CD14-positive monocyte (primary cell): ENCODE data around the gene BACH2. TPM values are rescaled to one million over a fixed set of nuclear protein-coding genes. Genes with fewer than 3 reads are reported as not detected.

Source experiments
- DNase-seq, 3 donors: peaks; one replicate each; pipeline ENCODE4 v3.0.0-alpha.2; 2011 to 2022
- H2AFZ ChIP-seq: 2 replicates; pipeline ENCODE4 v1.6.0; 2012; ENCODE audit warnings: mild to moderate bottlenecking, low read depth, low read length, inconsistent platforms; ENCODE audit not compliant: insufficient read depth, poor library complexity, severe bottlenecking
- H3K27ac ChIP-seq, 2 donors: 1 replicate in 1 of 2; 2 replicates in 1 of 2; pipeline ENCODE4 v1.5.1; 2012 to 2013; ENCODE audit warnings: low read length in 2 of 2, control low read depth in 1 of 2, inconsistent platforms in 1 of 2, low read depth in 1 of 2, mild to moderate bottlenecking in 1 of 2
- H3K27me3 ChIP-seq, 2 donors: one replicate each; pipeline versions ENCODE4 v1.6.0 to v1.6.1; 2011 to 2013; ENCODE audit warnings: low read length in 2 of 2; ENCODE audit not compliant: control insufficient read depth in 2 of 2, insufficient read depth in 2 of 2
- H3K36me3 ChIP-seq, 2 donors: replicated peaks in 1 of 2; 1 replicate in 1 of 2; 2 replicates in 1 of 2; pipeline versions ENCODE4 v1.5.1 to v1.6.1; 2012 to 2013; ENCODE audit warnings: low read length in 2 of 2, control low read depth in 1 of 2, inconsistent platforms in 1 of 2, mild to moderate bottlenecking in 1 of 2; ENCODE audit not compliant: insufficient read depth in 2 of 2, control insufficient read depth in 1 of 2
- H3K4me1 ChIP-seq, 2 donors: 1 replicate in 1 of 2; 2 replicates in 1 of 2; pipeline versions ENCODE4 v1.5.1 to v1.6.1; 2012 to 2013; ENCODE audit warnings: low read length in 2 of 2, control low read depth in 1 of 2, inconsistent platforms in 1 of 2, mild to moderate bottlenecking in 1 of 2, moderate library complexity in 1 of 2; ENCODE audit not compliant: insufficient read depth in 2 of 2, control insufficient read depth in 1 of 2
- H3K4me2 ChIP-seq: replicated peaks from 2 replicates; pipeline ENCODE3; 2012; ENCODE audit warnings: low read length, moderate library complexity, mild to moderate bottlenecking; ENCODE audit not compliant: poor library complexity, severe bottlenecking; ENCODE audit errors: extremely low read depth
- H3K4me3 ChIP-seq, 3 experiments: fragments of 200-600 bp in 1 of 3; sonication (generic) in 1 of 3; replicated peaks in 1 of 3; 1 replicate in 2 of 3; 2 replicates in 1 of 3; pipeline ENCODE4 v1.5.1; 2011 to 2013; ENCODE audit warnings: low read length in 3 of 3, mild to moderate bottlenecking in 3 of 3, control low read depth in 2 of 3, low read depth in 2 of 3, inconsistent platforms in 1 of 3, moderate library complexity in 1 of 3
- H3K79me2 ChIP-seq: 2 replicates; pipeline ENCODE4 v1.6.0; 2012; ENCODE audit warnings: mild to moderate bottlenecking, control low read depth, inconsistent platforms, low read length, moderate library complexity; ENCODE audit not compliant: insufficient read depth
- H3K9ac ChIP-seq: 2 replicates; pipeline ENCODE4 v1.6.0; 2017; ENCODE audit warnings: low read length, mild to moderate bottlenecking; ENCODE audit not compliant: insufficient read depth, poor library complexity, severe bottlenecking
- H3K9me3 ChIP-seq, 2 donors: replicated peaks in 1 of 2; 1 replicate in 1 of 2; 2 replicates in 1 of 2; pipeline versions ENCODE4 v1.5.1 to v1.6.1; 2012 to 2013; ENCODE audit warnings: low read length in 2 of 2, control low read depth in 1 of 2; ENCODE audit not compliant: control insufficient read depth in 1 of 2, insufficient read depth in 1 of 2
- H4K20me1 ChIP-seq: 2 replicates; pipeline ENCODE4 v1.6.0; 2012; ENCODE audit warnings: mild to moderate bottlenecking, low read length, control low read depth, moderate library complexity; ENCODE audit not compliant: insufficient read depth
- H3K27ac Mint-ChIP-seq, 7 donors: one replicate each; pipeline ENCODE4 v1.8.0; 2020; ENCODE audit warnings: mild to moderate bottlenecking in 7 of 7, mixed read lengths in 7 of 7, moderate library complexity in 6 of 7, inconsistent platforms in 2 of 7
- H3K27me3 Mint-ChIP-seq, 3 donors: one replicate each; pipeline ENCODE4 v1.8.0; 2021 to 2022; ENCODE audit warnings: low read depth in 3 of 3, mild to moderate bottlenecking in 3 of 3, mixed read lengths in 3 of 3, moderate library complexity in 3 of 3, inconsistent platforms in 1 of 3
- H3K36me3 Mint-ChIP-seq, 2 donors: one replicate each; pipeline ENCODE4 v1.8.0; 2020; ENCODE audit warnings: mixed read lengths in 2 of 2, inconsistent platforms in 1 of 2, mild to moderate bottlenecking in 1 of 2
- H3K4me1 Mint-ChIP-seq: one replicate; pipeline ENCODE4 v1.8.0; 2020; ENCODE audit warnings: mild to moderate bottlenecking, mixed read lengths
- H3K4me3 Mint-ChIP-seq, 2 donors: one replicate each; pipeline ENCODE4 v1.8.0; 2020; ENCODE audit warnings: mild to moderate bottlenecking in 2 of 2, mixed read lengths in 2 of 2, moderate library complexity in 1 of 2
- H3K9me3 Mint-ChIP-seq, 7 donors: one replicate each; pipeline ENCODE4 v1.8.0; 2020 to 2022; ENCODE audit warnings: mixed read lengths in 7 of 7, mild to moderate bottlenecking in 6 of 7, moderate library complexity in 6 of 7, inconsistent platforms in 2 of 7
- CTCF ChIP-seq: fragments of 200-600 bp; IDR thresholded peaks from one replicate; pipeline ENCODE4 v1.8.0; 2022; ENCODE audit warnings: antibody characterized with exemption, mild to moderate bottlenecking
- WGBS: methylation state at CpG from one replicate; pipeline ENCODE4 v1.1.5; 2013; ENCODE audit warnings: missing lambda C conversion rate; ENCODE audit not compliant: insufficient coverage; 5-methylcytosine and 5-hydroxymethylcytosine counted together
- intact Hi-C, 2 donors: fragments of 100-400 bp; cut with micrococcal nuclease; formaldehyde crosslinking; loops; one replicate each; pipeline versions ENCODE4 v1.15.0 to v1.15.1; 2023
- polyA plus RNA-seq, 3 donors: library from polyadenylated mRNA; depleted of rRNA in 1 of 3; unstranded in 2 of 3; stranded (reverse) in 1 of 3; fragments of 300-500 nt in 2 of 3; fragments of >200 nt in 1 of 3; fragmentation: Illumina TruSeq in 2 of 3; gene quantifications; 1 replicate in 2 of 3; 2 replicates in 1 of 3; pipeline ENCODE4 v1.2.3, GENCODE V29; 2012 to 2021

BACH2 gene
- polyA plus RNA-seq, 3 donors, result 0.04 to 0.09 (median 0.05) TPM

GRCh38 chr6:89938014-89938413, 358.6 kb downstream of the BACH2 start:
- no peaks in the 10 kb centered on the region for H3K79me2 ChIP-seq
- Mint-ChIP-seq H3K9me3 (no peaks in the 10 kb centered on the region), H3K36me3 (no peaks in the 10 kb centered on the region), H3K27ac (no peak overlapping the region), H3K27me3 (peaks cover 0 to 3% (median 2%) of the 10 kb centered on the region in 3 donors), H3K4me3 (no peak overlapping the region), H3K4me1 (peaks cover 3% of the 10 kb centered on the region)
- DNase-seq, result no peak
- no peak overlapping the region for H2AFZ ChIP-seq
- 93% methylated on average over 10 of the region's 12 CpGs for WGBS
- intact Hi-C loops, result no loop called here
- no peaks in the 10 kb centered on the region for H3K9me3 ChIP-seq
- no peak overlapping the region for H3K9ac ChIP-seq
- no peak for TF ChIP-seq CTCF
- no peaks in the 10 kb centered on the region for H3K36me3 ChIP-seq
- H3K4me3 ChIP-seq, result no peak overlapping the region
- no peaks in the 10 kb centered on the region for H4K20me1 ChIP-seq
- no peaks in the 10 kb centered on the region for H3K27me3 ChIP-seq
- H3K4me1 ChIP-seq, result no peaks in the 10 kb centered on the region
- H3K4me2 ChIP-seq, result no peak overlapping the region
- no peak overlapping the region for H3K27ac ChIP-seq

- no peak overlapping the region for H3K27ac ChIP-seq
- Mint-ChIP-seq H3K4me1 (peaks cover 3% of the 10 kb centered on the region), H3K4me3 (no peak overlapping the region), H3K9me3 (no peaks in the 10 kb centered on the region), H3K27me3 (peaks cover 2 to 3% (median 2%) of the 10 kb centered on the region in 3 donors), H3K36me3 (no peaks in the 10 kb centered on the region), H3K27ac (peak overlapping the region in 1 of 7 donors; percentile 2)
- no peaks in the 10 kb centered on the region for H3K36me3 ChIP-seq
- intact Hi-C loops, result no loop called here
- H3K4me1 ChIP-seq, result no peaks in the 10 kb centered on the region
- no peak overlapping the region for H3K4me3 ChIP-seq
- no peaks in the 10 kb centered on the region for H3K27me3 ChIP-seq
- WGBS, result 100% methylated on average over 1 of the region's 1 CpG
- H3K9me3 ChIP-seq, result no peaks in the 10 kb centered on the region
- H3K4me2 ChIP-seq, result no peak overlapping the region
- no peak overlapping the region for H3K9ac ChIP-seq
- H4K20me1 ChIP-seq, result no peaks in the 10 kb centered on the region
- no peak for DNase-seq
- TF ChIP-seq CTCF, result no peak
- no peaks in the 10 kb centered on the region for H3K79me2 ChIP-seq
- no peak overlapping the region for H2AFZ ChIP-seq
These were observed 360.5 kb downstream of the BACH2 start for GRCh38 chr6:89936177-89936576.
